PC-3 (cell line): ENCODE results near the gene GALNTL6. TPM values are rescaled to one million over a fixed set of nuclear protein-coding genes. Genes with fewer than 3 reads are reported as not detected.

Experiments
- ATAC-seq: fragments of 200-7000 bp; cut with Tn5 transposase; 2 replicates; pipeline ENCODE4 v1.9.1; 2020; ENCODE audit warnings: mild to moderate bottlenecking, moderate library complexity
- BruUV-seq: library from RNA; stranded (reverse); fragments of 400-500 nt; replicated peaks from 2 replicates; lab custom pipeline; 2021; lab: Mats Ljungman, UMichigan
- CTCF ChIA-PET: fragments of 300-600 bp; sonication (Branson Sonifier 250); formaldehyde crosslinking; loops from one replicate; lab custom pipeline; 2022; ENCODE audit warnings: antibody characterized with exemption; lab: Charles Lee
- POLR2A ChIA-PET: fragments of 300-600 bp; sonication (Branson Sonifier 250); formaldehyde crosslinking; loops from one replicate; lab custom pipeline; 2022; ENCODE audit warnings: antibody characterized with exemption; ENCODE audit not compliant: unreplicated experiment; lab: Charles Lee
- DNase-seq: peaks from one replicate; pipeline ENCODE4 v3.0.0-alpha.2; 2015
- H2AFZ ChIP-seq: fragments of 300-600 bp; sonication (generic); 2 replicates; pipeline ENCODE4 v1.6.0; 2016; ENCODE audit warnings: antibody characterized with exemption, low read length
- H3F3A ChIP-seq: fragments of 300-600 bp; sonication (generic); one replicate; pipeline ENCODE4 v1.6.0; 2017; ENCODE audit warnings: antibody characterized with exemption, low read length, control low read depth, mild to moderate bottlenecking; ENCODE audit not compliant: unreplicated experiment
- H3K27ac ChIP-seq: fragments of 300-600 bp; sonication (generic); 2 replicates; pipeline ENCODE4 v1.5.1; 2016; ENCODE audit warnings: mild to moderate bottlenecking, low read length
- H3K27me3 ChIP-seq: fragments of 300-600 bp; sonication (generic); 2 replicates; pipeline ENCODE4 v1.6.1; 2016; ENCODE audit warnings: low read length, mixed read lengths
- H3K36me3 ChIP-seq: fragments of 300-600 bp; sonication (generic); 2 replicates; pipeline ENCODE4 v1.6.1; 2016; ENCODE audit warnings: low read depth, mixed run types, low read length, mixed read lengths
- H3K4me1 ChIP-seq: fragments of 300-600 bp; sonication (generic); 2 replicates; pipeline ENCODE4 v1.5.1; 2016; ENCODE audit warnings: low read length; ENCODE audit not compliant: insufficient read depth
- H3K4me2 ChIP-seq: fragments of 300-600 bp; sonication (generic); 2 replicates; pipeline ENCODE4 v1.6.0; 2016; ENCODE audit warnings: low read length
- H3K4me3 ChIP-seq: fragments of 300-600 bp; sonication (generic); 2 replicates; pipeline ENCODE4 v1.5.1; 2016; ENCODE audit warnings: mild to moderate bottlenecking, low read length, mixed read lengths
- H3K79me2 ChIP-seq: fragments of 300-600 bp; sonication (generic); 2 replicates; pipeline ENCODE4 v1.6.1; 2017; ENCODE audit warnings: low read length, mixed read lengths
- H3K9ac ChIP-seq: fragments of 300-600 bp; sonication (generic); 2 replicates; pipeline ENCODE4 v1.6.0; 2016; ENCODE audit warnings: mild to moderate bottlenecking, low read length
- H3K9me2 ChIP-seq: fragments of 300-600 bp; sonication (generic); replicated peaks from 2 replicates; pipeline ENCODE4 v1.6.1; 2016; ENCODE audit warnings: mixed run types, low read length, mixed read lengths
- H3K9me3 ChIP-seq: fragments of 300-600 bp; sonication (generic); 2 replicates; pipeline ENCODE4 v1.6.1; 2016; ENCODE audit warnings: low read length, mixed read lengths
- H4K20me1 ChIP-seq: fragments of 300-600 bp; sonication (generic); 2 replicates; pipeline ENCODE4 v1.6.1; 2016; ENCODE audit warnings: low read length, mixed read lengths
- CTCF ChIP-seq: fragments of 300-600 bp; sonication (generic); conservative IDR thresholded peaks from 2 replicates; pipeline ENCODE4 v1.5.1; 2017; ENCODE audit warnings: antibody characterized with exemption, low read depth, mild to moderate bottlenecking, low read length
- EZH2 ChIP-seq: fragments of 300-600 bp; sonication (generic); IDR thresholded peaks from one replicate; pipeline ENCODE4 v1.6.1; 2017; ENCODE audit warnings: antibody characterized with exemption, mild to moderate bottlenecking, low read length; ENCODE audit not compliant: unreplicated experiment
- EZH2phosphoT487 ChIP-seq: fragments of 300-600 bp; sonication (generic); IDR thresholded peaks from 2 replicates; pipeline ENCODE4 v1.6.1; 2018; ENCODE audit warnings: mild to moderate bottlenecking, antibody characterized with exemption, low read length, borderline replicate concordance
- intact Hi-C: fragments of 100-400 bp; cut with micrococcal nuclease; formaldehyde crosslinking; loops from 2 replicates; pipeline ENCODE4 v1.9.0; 2023
- total RNA-seq: library from RNA; depleted of rRNA; stranded (reverse); fragments of >200 nt; gene quantifications from 2 replicates; pipeline ENCODE4 v1.2.3, GENCODE V29; 2014

The GALNTL6 gene
- total RNA-seq, 1 experiment from 2014 or later, result not detected

- POLR2A ChIA-PET, result no interaction called here
- H3K9me2 ChIP-seq, result no peaks in the 10 kb centered on the region
- peaks cover 14% of the 10 kb centered on the region for H3K4me1 ChIP-seq
- H3K9me3 ChIP-seq, result no peaks in the 10 kb centered on the region
- H3K4me3 ChIP-seq, result no peak overlapping the region
- no peak overlapping the region for H3K27ac ChIP-seq
- H3K27me3 ChIP-seq, result no peaks in the 10 kb centered on the region
- intact Hi-C loops, result no loop called here
- CTCF ChIA-PET, result no interaction called here
- no peaks in the 10 kb centered on the region for H3K36me3 ChIP-seq
- no peak for TF ChIP-seq EZH2phosphoT487
- no peak for TF ChIP-seq EZH2
- TF ChIP-seq CTCF, result no peak
- H3K79me2 ChIP-seq, result no peaks in the 10 kb centered on the region
- no peak for DNase-seq
- no peaks in the 10 kb centered on the region for H3F3A ChIP-seq
- no peak overlapping the region for H2AFZ ChIP-seq
- no peak overlapping the region for H3K9ac ChIP-seq
- no TSS peak for BruUV-seq
- no peak overlapping the region for H3K4me2 ChIP-seq
- ATAC-seq, result no peak
- H4K20me1 ChIP-seq, result no peaks in the 10 kb centered on the region
Observed at GRCh38 chr4:172651961-172652360, 838.8 kb downstream of the GALNTL6 start.

GRCh38 chr4:172652369-172652768 is 839.2 kb downstream of the GALNTL6 start:
- H3K79me2 ChIP-seq, result no peaks in the 10 kb centered on the region
- H3K4me2 ChIP-seq, result no peak overlapping the region
- ATAC-seq (no peak), DNase-seq (no peak)
- H3F3A ChIP-seq, result no peaks in the 10 kb centered on the region
- BruUV-seq, result no TSS peak
- ChIA-PET POLR2A (no interaction called here), CTCF (no interaction called here)
- no peak overlapping the region for H3K9ac ChIP-seq
- H3K4me1 ChIP-seq, result peaks cover 14% of the 10 kb centered on the region
- intact Hi-C loops, result no loop called here
- no peak for TF ChIP-seq CTCF
- no peak for TF ChIP-seq EZH2phosphoT487
- no peak for TF ChIP-seq EZH2
- H3K9me2 ChIP-seq, result no peaks in the 10 kb centered on the region
- H2AFZ ChIP-seq, result no peak overlapping the region
- H3K27me3 ChIP-seq, result no peaks in the 10 kb centered on the region
- H3K9me3 ChIP-seq, result no peaks in the 10 kb centered on the region
- H3K27ac ChIP-seq, result no peak overlapping the region
- H3K36me3 ChIP-seq, result no peaks in the 10 kb centered on the region
- H4K20me1 ChIP-seq, result no peaks in the 10 kb centered on the region
- no peak overlapping the region for H3K4me3 ChIP-seq

- POLR2A ChIA-PET, result no interaction called here
- CTCF ChIA-PET, result no interaction called here
- Histone ChIP-seq H3K9me2 (no peaks in the 10 kb centered on the region), H3K36me3 (no peaks in the 10 kb centered on the region), H2AFZ (no peak overlapping the region), H3K79me2 (no peaks in the 10 kb centered on the region), H3K27me3 (no peaks in the 10 kb centered on the region), H3K9ac (no peak overlapping the region), H4K20me1 (no peaks in the 10 kb centered on the region), H3K9me3 (no peaks in the 10 kb centered on the region), H3K27ac (no peak overlapping the region), H3K4me3 (no peak overlapping the region), H3K4me2 (no peak overlapping the region), H3K4me1 (peaks cover 13% of the 10 kb centered on the region), H3F3A (no peaks in the 10 kb centered on the region)
- intact Hi-C loops, result no loop called here
- TF ChIP-seq EZH2, result no peak
- no peak for TF ChIP-seq EZH2phosphoT487
- TF ChIP-seq CTCF, result no peak
- BruUV-seq, result no TSS peak
- DNase-seq (no peak), ATAC-seq (no peak)
Observed at GRCh38 chr4:172653676-172654075, 840.5 kb downstream of the GALNTL6 start.
